HepG2 (cell line): ENCODE data around the gene DNAAF8. TPM values are rescaled to one million over a fixed set of nuclear protein-coding genes. Genes with fewer than 3 reads are reported as not detected.

ENCODE experiments used
- ATAC-seq: fragments of 200-7000 bp; cut with Tn5 transposase; 3 replicates; pipeline ENCODE4 v1.9.1; 2020; ENCODE audit warnings: mild to moderate bottlenecking, moderate library complexity
- BruUV-seq: library from RNA; stranded (reverse); fragments of 400-500 nt; replicated peaks from 2 replicates; lab custom pipeline; 2021; lab: Mats Ljungman, UMichigan
- CTCF ChIA-PET: fragments of 300-600 bp; formaldehyde crosslinking; extraction: SDS; loops from one replicate; lab custom pipeline; 2021; ENCODE audit warnings: low total read pairs, inconsistent platforms, low intra/inter-chr PET ratio; lab: Yijun Ruan, JAX
- POLR2A ChIA-PET: fragments of 350-600 bp; sonication (Branson Sonifier 250); formaldehyde crosslinking; loops from one replicate; lab custom pipeline; 2020; ENCODE audit warnings: antibody characterized with exemption, inconsistent platforms; lab: Yijun Ruan, JAX
- DNase-seq: peaks from one replicate; pipeline ENCODE4 v3.0.0-alpha.2; 2015; ENCODE audit warnings: low spot score
- FAIRE-seq: peaks from 3 replicates; lab custom pipeline; 2011; peaks lifted over from hg19 to GRCh38; lab: Jason Lieb, UNC
- H2AFZ ChIP-seq: one replicate; pipeline ENCODE4 v1.6.1; 2011; ENCODE audit warnings: low read length, inconsistent platforms
- H3K27ac ChIP-seq: fragments of 300-600 bp; 3 replicates; pipeline ENCODE4 v1.8.0; 2011; ENCODE audit warnings: mixed run types, mild to moderate bottlenecking, mixed read lengths, low read length, inconsistent platforms; ENCODE audit not compliant: insufficient read depth; ENCODE audit errors: extremely low read length
- H3K27me3 ChIP-seq, 2 experiments: fragments of 200-600 bp in 1 of 2; 2 replicates in 1 of 2; 3 replicates in 1 of 2; pipeline versions ENCODE4 v1.6.0 to v1.8.0; 2011; ENCODE audit warnings: low read length in 2 of 2, mild to moderate bottlenecking in 2 of 2, moderate library complexity in 2 of 2, inconsistent platforms in 1 of 2; ENCODE audit not compliant: insufficient read depth in 2 of 2, control insufficient read depth in 1 of 2
- H3K36me3 ChIP-seq, 2 experiments: fragments of 200-600 bp in 1 of 2; replicated peaks in 1 of 2; 2 replicates in 1 of 2; 3 replicates in 1 of 2; pipeline versions ENCODE4 v1.5.1 to v1.8.0; 2011; ENCODE audit warnings: low read length in 2 of 2, inconsistent platforms in 1 of 2; ENCODE audit not compliant: insufficient read depth in 2 of 2, control insufficient read depth in 1 of 2
- H3K4me1 ChIP-seq: 2 replicates; pipeline ENCODE4 v1.5.1; 2012; ENCODE audit warnings: low read length, inconsistent platforms; ENCODE audit not compliant: insufficient read depth
- H3K4me2 ChIP-seq: 2 replicates; pipeline ENCODE4 v1.6.0; 2011; ENCODE audit warnings: low read depth, low read length, inconsistent platforms
- H3K4me3 ChIP-seq, 3 experiments: fragments of 200-600 bp in 1 of 3; sonication (generic), shearing (Covaris generic) in 1 of 3; replicated peaks in 1 of 3; 2 replicates each; pipeline ENCODE4 v1.5.1; 2011 to 2016; ENCODE audit warnings: low read length in 3 of 3, inconsistent platforms in 2 of 3, low read depth in 2 of 3, mild to moderate bottlenecking in 2 of 3, control low read depth in 1 of 3, mixed read lengths in 1 of 3; ENCODE audit not compliant: insufficient read depth in 1 of 3
- H3K79me2 ChIP-seq: one replicate; pipeline ENCODE4 v1.6.1; 2011; ENCODE audit warnings: low read length, inconsistent platforms; ENCODE audit not compliant: insufficient read depth
- H3K9ac ChIP-seq: 2 replicates; pipeline ENCODE4 v1.6.0; 2011; ENCODE audit warnings: mild to moderate bottlenecking, low read depth, low read length, inconsistent platforms; ENCODE audit not compliant: insufficient read depth
- H3K9me3 ChIP-seq: 2 replicates; pipeline ENCODE4 v1.5.1; 2012; ENCODE audit warnings: mild to moderate bottlenecking, low read length
- H4K20me1 ChIP-seq: 2 replicates; pipeline ENCODE4 v1.6.0; 2011; ENCODE audit warnings: inconsistent platforms, mild to moderate bottlenecking, low read length, moderate library complexity; ENCODE audit not compliant: insufficient read depth
- BRD4 ChIP-seq: sonication (generic); formaldehyde crosslinking; IDR thresholded peaks from 2 replicates; pipeline ENCODE4 v1.4.0; 2020; ENCODE audit warnings: missing genetic modification reagents
- GLI4 ChIP-seq: sonication (generic); formaldehyde crosslinking; IDR thresholded peaks from 2 replicates; pipeline ENCODE4 v1.5.1; 2020; ENCODE audit warnings: missing genetic modification reagents, mild to moderate bottlenecking, moderate library complexity, borderline replicate concordance
- HIC2 ChIP-seq: sonication (generic); formaldehyde crosslinking; IDR thresholded peaks from 2 replicates; pipeline ENCODE4 v1.9.0; 2022; ENCODE audit warnings: low read depth, missing genetic modification reagents
- MEF2D ChIP-seq: sonication (generic); formaldehyde crosslinking; IDR thresholded peaks from 2 replicates; pipeline ENCODE4 v1.5.1; 2020; ENCODE audit warnings: mild to moderate bottlenecking, missing genetic modification reagents
- MLXIP ChIP-seq: sonication (generic); formaldehyde crosslinking; IDR thresholded peaks from 2 replicates; pipeline ENCODE4 v1.9.0; 2021; ENCODE audit warnings: missing genetic modification reagents, borderline replicate concordance
- NONO ChIP-seq, 2 experiments: fragments of 450-650 bp in 1 of 2; sonication (generic) in 1 of 2; formaldehyde crosslinking in 1 of 2; IDR thresholded peaks in 1 of 2; conservative IDR thresholded peaks in 1 of 2; 2 replicates each; pipeline versions ENCODE4 v1.6.1 to v1.8.0; 2017 to 2022; ENCODE audit warnings: mild to moderate bottlenecking in 1 of 2, missing genetic modification reagents in 1 of 2, moderate library complexity in 1 of 2
- SYNCRIP ChIP-seq: fragments of 200-400 bp; formaldehyde crosslinking; IDR thresholded peaks from 2 replicates; pipeline ENCODE4 v1.6.1; 2018; ENCODE audit warnings: mild to moderate bottlenecking, low read depth, low read length; ENCODE audit not compliant: insufficient read depth
- TMF1 ChIP-seq: sonication (generic); formaldehyde crosslinking; IDR thresholded peaks from 2 replicates; pipeline ENCODE4 v1.8.1; 2022; ENCODE audit warnings: low read depth, missing genetic modification reagents
- ZNF547 ChIP-seq: sonication (generic); formaldehyde crosslinking; IDR thresholded peaks from 2 replicates; pipeline ENCODE4 v1.5.1; 2020; ENCODE audit warnings: mild to moderate bottlenecking, missing genetic modification reagents
- ZNF75D ChIP-seq: sonication (generic); formaldehyde crosslinking; IDR thresholded peaks from 2 replicates; pipeline ENCODE4 v1.8.1; 2023; ENCODE audit warnings: missing genetic modification reagents, mild to moderate bottlenecking, borderline replicate concordance
- ZNF800 ChIP-seq: sonication (generic); formaldehyde crosslinking; IDR thresholded peaks from 2 replicates; pipeline ENCODE4 v1.4.0; 2020; ENCODE audit warnings: missing genetic modification reagents
- WGBS: methylation state at CpG from one replicate; pipeline ENCODE4 v1.1.6; 2017; ENCODE audit warnings: low lambda C conversion rate; 5-methylcytosine and 5-hydroxymethylcytosine counted together
- in situ Hi-C: cut with HindIII; loops from 2 replicates; pipeline ENCODE4 v1.10.0; 2017; ENCODE audit warnings: low pct_unique_long_range_greater_than_20kb; ENCODE audit not compliant: extremely low pct_ligation_motif_present
- intact Hi-C: fragments of 100-400 bp; cut with micrococcal nuclease; formaldehyde crosslinking; loops from one replicate; pipeline ENCODE4 v1.10.0; 2022; ENCODE audit not compliant: unreplicated experiment
- polyA plus RNA-seq, 8 experiments: library from polyadenylated mRNA; depleted of rRNA in 3 of 8; stranded (reverse) in 7 of 8; unstranded in 1 of 8; fragments of >200 nt; fragmentation: Illumina TruSeq in 4 of 8; extraction: Trizol in 4 of 8; gene quantifications; 2 replicates each; pipeline versions ENCODE4 v1.2.1 to v1.2.3, GENCODE V29; 2011 to 2016; ENCODE audit warnings: low read depth in 4 of 8, missing spikeins in 1 of 8, mixed read lengths in 1 of 8; ENCODE audit not compliant: insufficient read depth in 1 of 8
- total RNA-seq, 5 experiments: library from RNA; depleted of rRNA; stranded (reverse); fragments of >200 nt; fragmentation: Illumina TruSeq; extraction: Trizol; gene quantifications; 2 replicates each; pipeline ENCODE4 v1.2.3, GENCODE V29; 2016; ENCODE audit warnings: low read depth in 1 of 5
- TF ChIP-seq, protein P1 (sequence below): sonication (generic); formaldehyde crosslinking; IDR thresholded peaks from 2 replicates; pipeline ENCODE4 v1.4.0; 2020; ENCODE audit warnings: missing genetic modification reagents

Gene DNAAF8
- total and polyA plus RNA-seq, 2 of the 13 experiments (the other 11 are each of a cell fraction or from before 2014, with no cell fraction given) = 0.44 TPM; not detected in 1

DNA sequence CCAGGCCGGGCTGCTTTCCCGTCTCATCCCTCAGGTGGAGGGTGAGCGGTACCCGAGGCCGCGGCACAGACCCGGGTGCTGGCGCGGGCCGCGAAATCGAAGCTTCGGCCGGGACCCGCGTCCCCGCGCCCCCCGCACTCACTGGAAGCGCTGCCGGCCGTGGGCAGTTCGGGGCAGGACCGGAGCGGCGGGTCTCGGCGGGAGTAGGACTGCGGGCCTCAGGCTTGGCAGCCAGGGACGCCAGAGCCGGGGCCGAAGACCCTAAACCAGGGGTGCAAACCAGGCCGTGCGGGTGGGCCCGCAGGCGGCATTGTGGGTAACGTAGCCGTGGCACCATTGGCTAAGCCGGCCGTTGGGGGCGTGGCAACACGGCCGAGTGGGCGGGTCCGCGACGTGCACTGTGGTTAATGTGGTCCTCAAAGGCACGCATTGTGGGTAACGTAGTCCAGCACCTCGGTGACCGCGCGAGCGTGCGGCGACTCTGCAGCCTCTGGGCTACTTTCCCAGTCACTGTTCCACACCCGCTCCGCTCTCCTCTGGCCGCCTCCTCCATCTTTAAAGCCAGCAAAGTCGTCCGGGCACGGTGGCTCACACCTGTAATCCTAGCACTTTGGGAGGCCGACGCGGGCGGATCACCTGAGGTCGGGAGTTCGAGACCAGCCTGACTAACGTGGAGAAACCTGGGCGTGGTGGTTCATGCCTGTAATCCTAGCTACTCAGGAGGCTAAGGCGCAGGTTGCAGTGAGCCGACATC lies 32.7 kb downstream of the DNAAF8 start, which contains the start of gene ZNF500:
Gene ZNF500 (minus strand): TSS at position 288 of the 754 bp plus-strand sequence. CDS start 1,184 bp downstream, outside the sequence.
- Histone ChIP-seq H4K20me1 (no peaks in the 10 kb centered on the region), H3K36me3 (peaks cover 8 to 27% of the 10 kb centered on the region in 2 experiments; a peak in 4 of 5 replicates), H3K27ac (peak within 1 kb of the TSS; percentile 78), H3K4me3 (peak within 1 kb of the TSS; percentile 91 to 92 (median 91)), H3K79me2 (peaks cover 19% of the 10 kb centered on the region), H3K9me3 (no peaks in the 10 kb centered on the region), H3K27me3 (no peaks in the 10 kb centered on the region; a peak in 1 of 5 replicates), H3K4me1 (peaks cover 46% of the 10 kb centered on the region), H3K9ac (peak within 1 kb of the TSS; percentile 92), H2AFZ (no peak within 1 kb of the TSS), H3K4me2 (peak within 1 kb of the TSS; percentile 99)
- ChIA-PET CTCF (no interaction called here), POLR2A (interaction anchor here (1.4 to 3.1 kb wide), 5 partner anchors 22 to 103 kb away, joined by 4 to 40 read pairs (median 12); partner anchors contain the start of genes ANKS3, DNAAF8, ROGDI and SEPTIN12)
- ATAC-seq (peak; percentile 85), FAIRE-seq (peak; percentile 96), DNase-seq (peak; percentile 93)
- intact Hi-C loops (loop anchor here (2.0 to 5.0 kb wide), 2 partner anchors 36 to 50 kb away; partner anchors contain the start of gene ROGDI), in situ Hi-C loops (no loop called here)
- whole genome bisulfite sequencing = 1% methylated on average over 30 of the region's 72 CpGs
- no TSS peak for BruUV-seq
- no peak for TF ChIP-seq SYNCRIP
- TF ChIP-seq GLI4 (CRISPR knock-in tag) = no peak
- peak; percentile 42; the same call in 1 of the 2 replicates for TF ChIP-seq ZNF800 (CRISPR knock-in tag)
- peak; percentile 38; the same call in 1 of the 2 replicates for TF ChIP-seq TMF1 (CRISPR knock-in tag)
- TF ChIP-seq ZNF75D (CRISPR knock-in tag) = no peak
- no peak for TF ChIP-seq NONO (IDR thresholded peaks at IDR 0.05)
- peak; percentile 62; the same call in 1 of the 2 replicates for TF ChIP-seq NONO (CRISPR knock-in tag; conservative IDR thresholded peaks at IDR 0.05)
- no peak for TF ChIP-seq HIC2 (CRISPR knock-in tag)
- no peak for TF ChIP-seq MLXIP (CRISPR knock-in tag)
- 0 out of 2 replicates have a peak, but pooled peaks have one; percentile 44 for TF ChIP-seq BRD4
- TF ChIP-seq, protein P1, sequence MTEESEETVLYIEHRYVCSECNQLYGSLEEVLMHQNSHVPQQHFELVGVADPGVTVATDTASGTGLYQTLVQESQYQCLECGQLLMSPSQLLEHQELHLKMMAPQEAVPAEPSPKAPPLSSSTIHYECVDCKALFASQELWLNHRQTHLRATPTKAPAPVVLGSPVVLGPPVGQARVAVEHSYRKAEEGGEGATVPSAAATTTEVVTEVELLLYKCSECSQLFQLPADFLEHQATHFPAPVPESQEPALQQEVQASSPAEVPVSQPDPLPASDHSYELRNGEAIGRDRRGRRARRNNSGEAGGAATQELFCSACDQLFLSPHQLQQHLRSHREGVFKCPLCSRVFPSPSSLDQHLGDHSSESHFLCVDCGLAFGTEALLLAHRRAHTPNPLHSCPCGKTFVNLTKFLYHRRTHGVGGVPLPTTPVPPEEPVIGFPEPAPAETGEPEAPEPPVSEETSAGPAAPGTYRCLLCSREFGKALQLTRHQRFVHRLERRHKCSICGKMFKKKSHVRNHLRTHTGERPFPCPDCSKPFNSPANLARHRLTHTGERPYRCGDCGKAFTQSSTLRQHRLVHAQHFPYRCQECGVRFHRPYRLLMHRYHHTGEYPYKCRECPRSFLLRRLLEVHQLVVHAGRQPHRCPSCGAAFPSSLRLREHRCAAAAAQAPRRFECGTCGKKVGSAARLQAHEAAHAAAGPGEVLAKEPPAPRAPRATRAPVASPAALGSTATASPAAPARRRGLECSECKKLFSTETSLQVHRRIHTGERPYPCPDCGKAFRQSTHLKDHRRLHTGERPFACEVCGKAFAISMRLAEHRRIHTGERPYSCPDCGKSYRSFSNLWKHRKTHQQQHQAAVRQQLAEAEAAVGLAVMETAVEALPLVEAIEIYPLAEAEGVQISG (CRISPR knock-in tag) = peak; percentile 89
- peak; percentile 46; the same call in 1 of the 2 replicates for TF ChIP-seq ZNF547
- TF ChIP-seq MEF2D (CRISPR knock-in tag) = peak; percentile 39; the same call in 1 of the 2 replicates
